Endometrial microvascular endothelial cells (primary cell): ENCODE measurements around the gene MYO19. TPM values are rescaled to one million over a fixed set of nuclear protein-coding genes. Genes with fewer than 3 reads are reported as not detected.

ENCODE experiments used
- in situ Hi-C: cut with HindIII; loops from 2 replicates; pipeline ENCODE4 v1.10.0; 2017; ENCODE audit warnings: low sequenced_read_pairs, low pct_unique_long_range_greater_than_20kb; ENCODE audit errors: inconsistent ontology term
- total RNA-seq: library from RNA; depleted of rRNA; stranded (reverse); fragments of >200 nt; gene quantifications from one replicate; pipeline ENCODE4 v1.2.3, GENCODE V29; 2015; ENCODE audit errors: inconsistent ontology term

MYO19 gene
- 79.4 TPM for total RNA-seq

- in situ Hi-C loops, result no loop called here
Observed at GRCh38 chr17:36534840-36535668, at the start of gene MYO19, which contains the start of gene PIGW. Gene MYO19 (minus strand): TSS chr17:36534868. CDS start chr17:36532538, 2,330 bp downstream. Gene PIGW (plus strand): TSS chr17:36534987. CDS start chr17:36537102, 2,115 bp downstream.

- in situ Hi-C loops, result no loop called here
Observed at GRCh38 chr17:36583787-36584186, 49.1 kb upstream of the MYO19 start.

- in situ Hi-C loops, result no loop called here
Observed at GRCh38 chr17:36578671-36579070, 44.0 kb upstream of the MYO19 start.

GRCh38 chr17:36576793-36577192 is 42.1 kb upstream of the MYO19 start:
- in situ Hi-C loops, result no loop called here

GRCh38 chr17:36575028-36575427 is 40.4 kb upstream of the MYO19 start:
- in situ Hi-C loops, result no loop called here

GRCh38 chr17:36566081-36566480 is 31.4 kb upstream of the MYO19 start:
- in situ Hi-C loops, result no loop called here

- in situ Hi-C loops, result no loop called here
Observed at GRCh38 chr17:36553459-36553858, 18.8 kb upstream of the MYO19 start.

GRCh38 chr17:36550491-36551417 is 16.1 kb upstream of the MYO19 start:
- in situ Hi-C loops, result no loop called here

- in situ Hi-C loops, result no loop called here
Observed at GRCh38 chr17:36547776-36548175, 13.1 kb upstream of the MYO19 start.

GRCh38 chr17:36546418-36547093 is 11.9 kb upstream of the MYO19 start:
- in situ Hi-C loops, result no loop called here

GRCh38 chr17:36545465-36546417 is 11.1 kb upstream of the MYO19 start:
- in situ Hi-C loops, result no loop called here

- in situ Hi-C loops, result no loop called here
Observed at GRCh38 chr17:36545077-36545464, 10.4 kb upstream of the MYO19 start.

GRCh38 chr17:36544307-36545076 is 9.8 kb upstream of the MYO19 start, which contains the start of gene GGNBP2:
Gene GGNBP2 (plus strand): TSS chr17:36544919. CDS start chr17:36545725, 806 bp downstream.
- in situ Hi-C loops, result no loop called here

- in situ Hi-C loops, result no loop called here
Observed at GRCh38 chr17:36544044-36544306, 9.3 kb upstream of the MYO19 start.

GRCh38 chr17:36542755-36543154 is 8.1 kb upstream of the MYO19 start:
- in situ Hi-C loops, result no loop called here

- in situ Hi-C loops, result no loop called here
Observed at GRCh38 chr17:36540696-36541095, 6.0 kb upstream of the MYO19 start.

- in situ Hi-C loops, result no loop called here
Observed at GRCh38 chr17:36535669-36536081, 1.0 kb upstream of the MYO19 start.
